Activated CD8-positive, alpha-beta memory T cell treated with anti-CD3 and anti-CD28 coated beads for 4 hours (primary cell): ENCODE measurements around the gene TOLLIP.

Source experiments
- DNase-seq, 2 donors: peaks; one replicate each; pipeline ENCODE4 v3.0.0-alpha.2; 2020; ENCODE audit warnings: low read depth in 2 of 2

TOLLIP gene

GRCh38 chr11:1232021-1232882 lies 77.2 kb downstream of the TOLLIP start:
- no peak for DNase-seq

GRCh38 chr11:1231396-1232020 lies 77.9 kb downstream of the TOLLIP start:
- no peak for DNase-seq

GRCh38 chr11:1230456-1231395 lies 78.7 kb downstream of the TOLLIP start:
- no peak for DNase-seq

- no peak for DNase-seq
These were observed 79.3 kb downstream of the TOLLIP start for GRCh38 chr11:1230121-1230455.

GRCh38 chr11:1229471-1230120 lies 79.8 kb downstream of the TOLLIP start:
- DNase-seq = no peak

GRCh38 chr11:1228921-1229451 lies 80.4 kb downstream of the TOLLIP start:
- no peak for DNase-seq

- DNase-seq = no peak
These were observed 81.2 kb downstream of the TOLLIP start for GRCh38 chr11:1228101-1228821.

GRCh38 chr11:1227551-1228100 lies 81.8 kb downstream of the TOLLIP start:
- DNase-seq = no peak

- DNase-seq = no peak
These were observed 82.4 kb downstream of the TOLLIP start for GRCh38 chr11:1226986-1227550.

- DNase-seq = no peak
These were observed 83.0 kb downstream of the TOLLIP start for GRCh38 chr11:1226226-1226985.

GRCh38 chr11:1225386-1226225 lies 83.8 kb downstream of the TOLLIP start:
- DNase-seq = no peak

GRCh38 chr11:1224491-1225385 lies 84.7 kb downstream of the TOLLIP start:
- DNase-seq = no peak
